ENCODE results near the gene DAD1.

GRCh38 chr14:22577334-22577908 lies 11.6 kb downstream of the DAD1 start:
- TF ChIP-seq POLR2A (IDR thresholded peaks at IDR 0.05) = no peak
- TF ChIP-seq, protein P1, sequence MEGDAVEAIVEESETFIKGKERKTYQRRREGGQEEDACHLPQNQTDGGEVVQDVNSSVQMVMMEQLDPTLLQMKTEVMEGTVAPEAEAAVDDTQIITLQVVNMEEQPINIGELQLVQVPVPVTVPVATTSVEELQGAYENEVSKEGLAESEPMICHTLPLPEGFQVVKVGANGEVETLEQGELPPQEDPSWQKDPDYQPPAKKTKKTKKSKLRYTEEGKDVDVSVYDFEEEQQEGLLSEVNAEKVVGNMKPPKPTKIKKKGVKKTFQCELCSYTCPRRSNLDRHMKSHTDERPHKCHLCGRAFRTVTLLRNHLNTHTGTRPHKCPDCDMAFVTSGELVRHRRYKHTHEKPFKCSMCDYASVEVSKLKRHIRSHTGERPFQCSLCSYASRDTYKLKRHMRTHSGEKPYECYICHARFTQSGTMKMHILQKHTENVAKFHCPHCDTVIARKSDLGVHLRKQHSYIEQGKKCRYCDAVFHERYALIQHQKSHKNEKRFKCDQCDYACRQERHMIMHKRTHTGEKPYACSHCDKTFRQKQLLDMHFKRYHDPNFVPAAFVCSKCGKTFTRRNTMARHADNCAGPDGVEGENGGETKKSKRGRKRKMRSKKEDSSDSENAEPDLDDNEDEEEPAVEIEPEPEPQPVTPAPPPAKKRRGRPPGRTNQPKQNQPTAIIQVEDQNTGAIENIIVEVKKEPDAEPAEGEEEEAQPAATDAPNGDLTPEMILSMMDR (IDR thresholded peaks at IDR 0.05) = no peak
- no peak for TF ChIP-seq EP300 (IDR thresholded peaks at IDR 0.05)
